ENCODE measurements around the gene MT1A. TPM values are rescaled to one million over a fixed set of nuclear protein-coding genes. Genes with fewer than 3 reads are reported as not detected.

The MT1A gene
- total and polyA plus RNA-seq, 2 of the 8 experiments (the other 6 are each of a cell fraction or from before 2014, with no cell fraction given), result not detected

- Histone ChIP-seq H3K9ac (replicated peaks in 1 of 4; ENCODE audit: extremely low read depth in 1 of 4, low read depth in 3 of 4, low read length in 3 of 4) (peak within 1 kb of the TSS in 1 of 4 experiments; percentile 41; a peak in 3 of 7 replicates), H3K23ac (ENCODE audit: insufficient read length) (no peak within 1 kb of the TSS), H2BK5ac (ENCODE audit: low read depth, low read length) (peak within 1 kb of the TSS; percentile 72; the same call in 1 of the 2 replicates), H2AFZ (ENCODE audit: low read length) (peak within 1 kb of the TSS; percentile 76; the same call in 1 of the 2 replicates), H3K4ac (replicated peaks; ENCODE audit: insufficient read length, low read depth, low read length) (no peak within 1 kb of the TSS), H2BK20ac (ENCODE audit: low read length) (no peak within 1 kb of the TSS), H4K5ac (ENCODE audit: insufficient read length, low read depth, low read length) (no peak within 1 kb of the TSS), H3K36me3 (ENCODE audit: control insufficient read depth in 2 of 4, insufficient read depth in 4 of 4, low read length in 3 of 4) (no peaks in the 10 kb centered on the region), H2BK120ac (replicated peaks; ENCODE audit: low read depth, low read length) (no peak within 1 kb of the TSS), H3K27ac (ENCODE audit: low read depth, low read length) (no peak within 1 kb of the TSS), H3K18ac (ENCODE audit: extremely low read depth, low read length) (peak within 1 kb of the TSS; percentile 75; the same call in 1 of the 2 replicates), H3K4me2 (ENCODE audit: insufficient read depth in 1 of 2, low read depth in 2 of 2, low read length in 2 of 2) (peak within 1 kb of the TSS; percentile 89 to 97), H4K8ac (ENCODE audit: extremely low read depth, insufficient read depth, low read length) (no peak within 1 kb of the TSS; the same call in 1 of the 2 replicates), H3K27me3 (replicated peaks in 1 of 4; ENCODE audit: control insufficient read depth in 3 of 4, extremely low read depth in 1 of 4, insufficient read depth in 3 of 4, low read length in 3 of 4) (peaks cover 39 to 68% (median 62%) of the 10 kb centered on the region in 4 experiments), H2BK12ac (ENCODE audit: low read depth, low read length) (peak within 1 kb of the TSS; percentile 55; the same call in 1 of the 2 replicates), H3K4me3 (ENCODE audit: extremely low read depth in 1 of 4, insufficient read depth in 2 of 4, low read depth in 3 of 4, low read length in 4 of 4) (peak within 1 kb of the TSS; percentile 52 to 76 (median 54)), H3K14ac (ENCODE audit: insufficient read length) (no peak within 1 kb of the TSS), H3K23me2 (ENCODE audit: low read depth, low read length) (peaks cover 10% of the 10 kb centered on the region; the same call in 1 of the 2 replicates), H3K4me1 (replicated peaks in 1 of 4; ENCODE audit: control insufficient read depth in 3 of 4, insufficient read depth in 4 of 4, low read length in 3 of 4) (peaks cover 0 to 12% (median 5%) of the 10 kb centered on the region in 4 experiments; a peak in 6 of 7 replicates), H3K79me1 (ENCODE audit: low read depth, low read length) (no peaks in the 10 kb centered on the region), H3K56ac (replicated peaks; ENCODE audit: insufficient read length, low read depth, low read length) (no peak within 1 kb of the TSS), H4K91ac (replicated peaks; ENCODE audit: insufficient read length, low read length) (no peak within 1 kb of the TSS), H3K9me3 (ENCODE audit: insufficient read depth in 2 of 2, low read depth in 1 of 2, low read length in 1 of 2) (no peaks in the 10 kb centered on the region), H2BK15ac (ENCODE audit: low read length) (no peak within 1 kb of the TSS; the same call in 1 of the 2 replicates), H3K79me2 (ENCODE audit: control insufficient read depth in 1 of 2, insufficient read depth in 2 of 2, low read length in 2 of 2) (no peaks in the 10 kb centered on the region), H2AK5ac (ENCODE audit: low read depth, low read length) (no peak within 1 kb of the TSS), H4K20me1 (replicated peaks in 1 of 2; ENCODE audit: control insufficient read depth in 1 of 2, insufficient read depth in 2 of 2, low read length in 2 of 2) (peaks cover 0 to 5% of the 10 kb centered on the region in 2 experiments)
- ChIA-PET POLR2A (ENCODE audit: partially characterized antibody) (interaction anchor here (1.9 to 9.1 kb wide), 4 partner anchors 12 to 32 kb away, joined by 9 to 74 read pairs (median 24); partner anchors contain the start of genes MT1A, MT1E, MT1G and MT1H), CTCF (ENCODE audit: partially characterized antibody) (interaction anchor here (1.0 to 1.4 kb wide), 3 partner anchors 11 to 57 kb away, joined by 3 read pairs; no protein-coding TSS in a partner anchor)
- DNase-seq (ENCODE audit: low read depth in 1 of 2, low spot score in 2 of 2) (peak; percentile 64 to 86), FAIRE-seq (no peak)
- WGBS, 2 experiments (ENCODE audit: extremely low coverage in 1 of 2, insufficient coverage in 1 of 2, insufficient read length in 1 of 2, insufficient replicate concordance in 2 of 2, low coverage in 1 of 2, low lambda C conversion rate in 2 of 2, missing lambda C conversion rate in 1 of 2), result 1% methylated on average over 29 of the region's 46 CpGs; no CpG with 5 or more reads in 1 of the 2 experiments
- no peak for TF ChIP-seq BRCA1 (IDR thresholded peaks at IDR 0.05; ENCODE audit: low read depth, low read length)
- 0 out of 2 replicates have a peak, but pooled peaks have one; percentile 14 for TF ChIP-seq E2F6 (IDR thresholded peaks at IDR 0.05)
- peak; percentile 66 for TF ChIP-seq CEBPB (IDR thresholded peaks at IDR 0.05; ENCODE audit: low read depth, low read length)
- TF ChIP-seq BACH1 (IDR thresholded peaks at IDR 0.05; ENCODE audit: low read length), result no peak
- TF ChIP-seq RBBP5 (IDR thresholded peaks at IDR 0.05; ENCODE audit: borderline replicate concordance, low read depth, low read length), result 0 out of 2 replicates have a peak, but pooled peaks have one; percentile 34
- TF ChIP-seq RFX5 (IDR thresholded peaks at IDR 0.05; ENCODE audit: borderline replicate concordance, low read depth, low read length), result no peak
- TF ChIP-seq RAD21 (IDR thresholded peaks at IDR 0.05 in 1 of 2, conservative IDR thresholded peaks at IDR 0.05 in 1 of 2; ENCODE audit: low read depth in 2 of 2, low read length in 2 of 2), result peak; percentile 15 to 35; a peak in 3 of 4 replicates
- TF ChIP-seq CTBP2 (IDR thresholded peaks at IDR 0.05; ENCODE audit: borderline replicate concordance, insufficient read depth, insufficient read length, low read length), result peak; percentile 63
- TF ChIP-seq SP1 (IDR thresholded peaks at IDR 0.05; ENCODE audit: low read depth, low read length), result 0 out of 2 replicates have a peak, but pooled peaks have one; percentile 7
- peak; percentile 81 for TF ChIP-seq KDM4A (IDR thresholded peaks at IDR 0.05; ENCODE audit: low read depth, low read length, severe bottlenecking)
Measured at GRCh38 chr16:56657555-56658326, 19.3 kb downstream of the MT1A start, which contains the start of gene MT1F. Gene MT1F, plus strand, starts transcription at chr16:56657959. Its CDS starts 100 bp downstream, at chr16:56658059.

All from H1 (cell line).